Fibroblast of lung (primary cell): Measurements from ENCODE around the gene CEP72.

Source experiments
- EZH2 ChIP-seq: IDR thresholded peaks from 2 replicates; pipeline ENCODE4 v1.5.1; 2012; ENCODE audit warnings: low read length, control low read depth, mild to moderate bottlenecking; ENCODE audit errors: missing control alignments
- TF ChIP-seq, protein P1 (sequence below), 2 donors: IDR thresholded peaks in 1 of 2; conservative IDR thresholded peaks in 1 of 2; 1 replicate in 1 of 2; 2 replicates in 1 of 2; pipeline ENCODE4 v1.5.1; 2011 to 2012; ENCODE audit warnings: low read length in 2 of 2, control low read depth in 1 of 2, inconsistent platforms in 1 of 2, low read depth in 1 of 2, mild to moderate bottlenecking in 1 of 2

DNA sequence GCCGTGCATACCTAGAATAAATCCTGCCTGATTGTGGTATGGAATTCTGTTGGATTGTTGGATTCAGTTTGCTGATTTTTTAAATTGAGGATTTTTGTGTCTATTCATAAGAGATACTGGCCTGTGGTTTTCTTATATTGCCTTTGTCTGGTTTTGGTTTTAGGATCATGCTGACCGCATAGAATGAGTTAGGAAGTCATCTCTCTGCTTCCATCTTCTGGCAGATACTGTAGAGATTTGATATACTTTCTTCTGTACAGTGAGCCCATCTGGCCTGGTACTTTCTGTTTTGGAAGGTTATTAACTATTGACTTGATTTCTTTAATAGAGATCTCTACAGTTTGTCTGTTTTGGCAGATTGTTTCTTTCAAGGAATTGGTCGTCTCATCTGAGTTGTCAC lies 14.7 kb downstream of the CEP72 start:
- TF ChIP-seq, protein P1, sequence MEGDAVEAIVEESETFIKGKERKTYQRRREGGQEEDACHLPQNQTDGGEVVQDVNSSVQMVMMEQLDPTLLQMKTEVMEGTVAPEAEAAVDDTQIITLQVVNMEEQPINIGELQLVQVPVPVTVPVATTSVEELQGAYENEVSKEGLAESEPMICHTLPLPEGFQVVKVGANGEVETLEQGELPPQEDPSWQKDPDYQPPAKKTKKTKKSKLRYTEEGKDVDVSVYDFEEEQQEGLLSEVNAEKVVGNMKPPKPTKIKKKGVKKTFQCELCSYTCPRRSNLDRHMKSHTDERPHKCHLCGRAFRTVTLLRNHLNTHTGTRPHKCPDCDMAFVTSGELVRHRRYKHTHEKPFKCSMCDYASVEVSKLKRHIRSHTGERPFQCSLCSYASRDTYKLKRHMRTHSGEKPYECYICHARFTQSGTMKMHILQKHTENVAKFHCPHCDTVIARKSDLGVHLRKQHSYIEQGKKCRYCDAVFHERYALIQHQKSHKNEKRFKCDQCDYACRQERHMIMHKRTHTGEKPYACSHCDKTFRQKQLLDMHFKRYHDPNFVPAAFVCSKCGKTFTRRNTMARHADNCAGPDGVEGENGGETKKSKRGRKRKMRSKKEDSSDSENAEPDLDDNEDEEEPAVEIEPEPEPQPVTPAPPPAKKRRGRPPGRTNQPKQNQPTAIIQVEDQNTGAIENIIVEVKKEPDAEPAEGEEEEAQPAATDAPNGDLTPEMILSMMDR (conservative IDR thresholded peaks at IDR 0.05 in 1 of 2, IDR thresholded peaks at IDR 0.05 in 1 of 2; ENCODE audit: low read depth in 1 of 2, low read length in 2 of 2) = no peak
- TF ChIP-seq EZH2 = no peak
